Endothelial cell of umbilical vein (primary cell): ENCODE data around the gene ARSJ. TPM values are rescaled to one million over a fixed set of nuclear protein-coding genes. Genes with fewer than 3 reads are reported as not detected.
"Not testable (repeated sequence)": the region's sequence is repeated elsewhere in the genome, so short reads cannot be mapped to it uniquely, and the experiment has no call there.

Experiments
- BruUV-seq: library from RNA; stranded (reverse); fragments of 400-500 nt; replicated peaks from 2 replicates; lab custom pipeline; 2021; lab: Mats Ljungman, UMichigan
- CTCF ChIA-PET: fragments of 300-600, 350-600 bp; sonication (Branson Sonifier 250); formaldehyde crosslinking; loops from one replicate; lab custom pipeline; 2021; ENCODE audit warnings: antibody characterized with exemption, inconsistent platforms; lab: Charles Lee
- POLR2A ChIA-PET: fragments of 300-600, 350-600 bp; sonication (Branson Sonifier 250); formaldehyde crosslinking; loops from one replicate; lab custom pipeline; 2021; ENCODE audit warnings: antibody characterized with exemption, inconsistent platforms; lab: Charles Lee
- DNase-seq: peaks from one replicate; pipeline ENCODE4 v3.0.0-alpha.2; 2011; ENCODE audit warnings: low read depth, low spot score
- FAIRE-seq: peaks from 2 replicates; lab custom pipeline; 2011; peaks lifted over from hg19 to GRCh38; lab: Jason Lieb, UNC
- H2AFZ ChIP-seq: 2 replicates; pipeline ENCODE4 v1.6.0; 2012; ENCODE audit warnings: low read depth, low read length, control low read depth, inconsistent platforms
- H3K27ac ChIP-seq: 2 replicates; pipeline ENCODE4 v1.5.1; 2011; ENCODE audit warnings: low read depth, mild to moderate bottlenecking, control low read depth, low read length, moderate library complexity; ENCODE audit not compliant: insufficient read depth
- H3K27me3 ChIP-seq, 2 experiments: 2 replicates each; pipeline versions ENCODE4 v1.6.0 to v1.6.1; 2011; ENCODE audit warnings: low read length in 2 of 2, mixed read lengths in 1 of 2; ENCODE audit not compliant: control insufficient read depth in 2 of 2, insufficient read depth in 2 of 2
- H3K36me3 ChIP-seq, 2 experiments: 2 replicates in 1 of 2; 3 replicates in 1 of 2; pipeline ENCODE4 v1.5.1; 2011; ENCODE audit warnings: low read length in 2 of 2, mild to moderate bottlenecking in 1 of 2, moderate library complexity in 1 of 2; ENCODE audit not compliant: control insufficient read depth in 2 of 2, insufficient read depth in 2 of 2; ENCODE audit errors: extremely low read depth in 1 of 2
- H3K4me1 ChIP-seq: 3 replicates; pipeline ENCODE4 v1.5.1; 2011; ENCODE audit warnings: mild to moderate bottlenecking, low read length; ENCODE audit not compliant: control insufficient read depth, insufficient read depth; ENCODE audit errors: extremely low read depth
- H3K4me2 ChIP-seq: 2 replicates; pipeline ENCODE4 v1.6.1; 2011; ENCODE audit warnings: low read length, control low read depth, mixed read lengths; ENCODE audit not compliant: insufficient read depth
- H3K4me3 ChIP-seq, 3 experiments: fragments of 200-600 bp in 1 of 3; sonication (generic), shearing (Covaris generic) in 1 of 3; replicated peaks in 1 of 3; 2 replicates each; pipeline ENCODE4 v1.5.1; 2011 to 2016; ENCODE audit warnings: control low read depth in 3 of 3, low read length in 3 of 3, mild to moderate bottlenecking in 2 of 3, inconsistent platforms in 1 of 3, low read depth in 1 of 3, moderate library complexity in 1 of 3; ENCODE audit not compliant: insufficient read depth in 1 of 3
- H3K79me2 ChIP-seq: 2 replicates; pipeline ENCODE4 v1.6.0; 2012; ENCODE audit warnings: low read length, inconsistent platforms; ENCODE audit not compliant: control insufficient read depth, insufficient read depth
- H3K9ac ChIP-seq: replicated peaks from 2 replicates; pipeline ENCODE3; 2011; ENCODE audit warnings: low read length, control low read depth; ENCODE audit not compliant: insufficient read depth; ENCODE audit errors: extremely low read depth
- H3K9me1 ChIP-seq: replicated peaks from 3 replicates; pipeline ENCODE4 v1.6.0; 2011; ENCODE audit warnings: mild to moderate bottlenecking, low read length; ENCODE audit not compliant: control insufficient read depth, insufficient read depth; ENCODE audit errors: extremely low read depth
- H3K9me3 ChIP-seq: replicated peaks from 2 replicates; pipeline ENCODE4 v1.5.1; 2012; ENCODE audit warnings: low read length, inconsistent platforms; ENCODE audit not compliant: control insufficient read depth, insufficient read depth
- H4K20me1 ChIP-seq: replicated peaks from 2 replicates; pipeline ENCODE3; 2011; ENCODE audit warnings: mild to moderate bottlenecking, low read length; ENCODE audit not compliant: control insufficient read depth, insufficient read depth; ENCODE audit errors: extremely low read depth
- EZH2 ChIP-seq: IDR thresholded peaks from 2 replicates; pipeline ENCODE4 v1.6.1; 2012; ENCODE audit warnings: borderline replicate concordance, low read depth, mild to moderate bottlenecking, moderate library complexity, low read length, inconsistent platforms; ENCODE audit not compliant: severe bottlenecking
- FOS ChIP-seq: IDR thresholded peaks from 2 replicates; pipeline ENCODE4 v1.6.1; 2011; ENCODE audit warnings: mild to moderate bottlenecking, low read length, moderate library complexity, borderline replicate concordance; ENCODE audit not compliant: insufficient read depth
- GATA2 ChIP-seq: IDR thresholded peaks from 2 replicates; pipeline ENCODE4 v1.7.0; 2011; ENCODE audit warnings: low read depth, mild to moderate bottlenecking, moderate library complexity, mixed read lengths, low read length; ENCODE audit not compliant: insufficient read length, insufficient read depth
- JUN ChIP-seq: IDR thresholded peaks from 2 replicates; pipeline ENCODE4 v1.6.1; 2011; ENCODE audit warnings: borderline replicate concordance, low read depth; ENCODE audit not compliant: insufficient read length, insufficient read depth
- MYC ChIP-seq: IDR thresholded peaks from one replicate; pipeline ENCODE4 v1.6.1; 2011; ENCODE audit warnings: mild to moderate bottlenecking, low read depth, low read length
- POLR2A ChIP-seq: IDR thresholded peaks from 2 replicates; pipeline ENCODE4 v1.6.1; 2012; ENCODE audit warnings: low read depth, mild to moderate bottlenecking, control low read depth, low read length
- POLR2AphosphoS5 ChIP-seq: IDR thresholded peaks from 2 replicates; pipeline ENCODE4 v1.6.1; 2012; ENCODE audit warnings: low read depth, mild to moderate bottlenecking, control low read depth, low read length, moderate library complexity; ENCODE audit not compliant: insufficient read depth
- dilution Hi-C: fragments of 300-500 bp; cut with MboI; formaldehyde crosslinking; loops from one replicate; pipeline ENCODE4 v1.15.0; 2019; ENCODE audit warnings: low sequenced_read_pairs; ENCODE audit not compliant: extremely low pct_ligation_motif_present
- intact Hi-C: fragments of 100-400 bp; cut with micrococcal nuclease; formaldehyde crosslinking; loops from one replicate; pipeline ENCODE4 v1.10.0; 2022
- polyA plus RNA-seq, 4 experiments: library from polyadenylated mRNA; depleted of rRNA in 3 of 4; stranded (reverse) in 3 of 4; unstranded in 1 of 4; fragments of >200 nt; gene quantifications; 2 replicates each; pipeline versions ENCODE4 v1.2.1 to v1.2.3, GENCODE V29; 2011 to 2012; ENCODE audit warnings: missing spikeins in 1 of 4
- total RNA-seq: library from RNA; stranded (reverse); gene quantifications from 2 replicates; pipeline ENCODE4 v1.2.3, GENCODE V29; 2021
- TF ChIP-seq, protein P1 (sequence below): IDR thresholded peaks from 2 replicates; pipeline ENCODE4 v1.6.1; 2011; ENCODE audit not compliant: insufficient read depth, insufficient read length
- TF ChIP-seq, protein P2 (sequence below), 2 donors: IDR thresholded peaks; 1 replicate in 1 of 2; 2 replicates in 1 of 2; pipeline ENCODE4 v1.5.1; 2011; ENCODE audit warnings: low read length in 2 of 2, mild to moderate bottlenecking in 2 of 2, moderate library complexity in 2 of 2, control low read depth in 1 of 2, inconsistent platforms in 1 of 2, low read depth in 1 of 2; ENCODE audit not compliant: insufficient read depth in 1 of 2; ENCODE audit errors: extremely low read depth in 1 of 2

Gene ARSJ
- total and polyA plus RNA-seq, 2 donors (not counting 3 experiments of a cell fraction or from before 2014, with no cell fraction given), result 21.9 to 50.0 TPM

DNA sequence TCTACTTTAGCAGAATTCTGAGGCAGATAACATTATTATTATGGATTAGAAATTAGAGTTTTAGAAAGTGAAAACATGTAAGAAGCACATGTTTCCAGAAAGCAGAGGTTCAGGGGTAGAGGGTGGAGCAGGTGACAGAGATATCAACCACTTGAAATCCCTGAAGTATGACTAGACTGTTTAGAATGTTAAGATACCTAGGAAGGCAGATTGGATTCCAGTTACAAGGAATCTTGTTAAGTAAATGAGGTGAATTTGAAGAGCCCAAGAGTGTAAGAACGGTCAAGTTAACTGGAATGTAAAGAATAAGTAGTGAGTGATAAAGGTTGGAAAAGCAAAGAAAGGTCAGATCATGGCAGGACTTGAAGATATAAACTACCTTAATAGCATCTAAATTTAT lies 37.6 kb downstream of the ARSJ start:
- no peak overlapping the region for H3K4me2 ChIP-seq
- no peaks in the 10 kb centered on the region for H3K9me1 ChIP-seq
- no peaks in the 10 kb centered on the region for H3K36me3 ChIP-seq
- H3K4me3 ChIP-seq, result no peak overlapping the region
- DNase-seq (no peak), FAIRE-seq (no peak)
- H3K27ac ChIP-seq, result no peak overlapping the region
- dilution Hi-C loops (no loop called here), intact Hi-C loops (no loop called here)
- CTCF ChIA-PET, result no interaction called here
- H3K4me1 ChIP-seq, result peaks cover 12% of the 10 kb centered on the region
- POLR2A ChIA-PET, result no interaction called here
- no peak overlapping the region for H3K9ac ChIP-seq
- H3K27me3 ChIP-seq, result no peaks in the 10 kb centered on the region
- no peaks in the 10 kb centered on the region for H3K9me3 ChIP-seq
- TF ChIP-seq GATA2, result no peak
- TF ChIP-seq POLR2A, result no peak
- no peak for TF ChIP-seq JUN
- TF ChIP-seq FOS, result no peak
- TF ChIP-seq, protein P1, sequence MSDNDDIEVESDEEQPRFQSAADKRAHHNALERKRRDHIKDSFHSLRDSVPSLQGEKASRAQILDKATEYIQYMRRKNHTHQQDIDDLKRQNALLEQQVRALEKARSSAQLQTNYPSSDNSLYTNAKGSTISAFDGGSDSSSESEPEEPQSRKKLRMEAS, result no peak
- TF ChIP-seq EZH2, result no peak
- TF ChIP-seq, protein P2, sequence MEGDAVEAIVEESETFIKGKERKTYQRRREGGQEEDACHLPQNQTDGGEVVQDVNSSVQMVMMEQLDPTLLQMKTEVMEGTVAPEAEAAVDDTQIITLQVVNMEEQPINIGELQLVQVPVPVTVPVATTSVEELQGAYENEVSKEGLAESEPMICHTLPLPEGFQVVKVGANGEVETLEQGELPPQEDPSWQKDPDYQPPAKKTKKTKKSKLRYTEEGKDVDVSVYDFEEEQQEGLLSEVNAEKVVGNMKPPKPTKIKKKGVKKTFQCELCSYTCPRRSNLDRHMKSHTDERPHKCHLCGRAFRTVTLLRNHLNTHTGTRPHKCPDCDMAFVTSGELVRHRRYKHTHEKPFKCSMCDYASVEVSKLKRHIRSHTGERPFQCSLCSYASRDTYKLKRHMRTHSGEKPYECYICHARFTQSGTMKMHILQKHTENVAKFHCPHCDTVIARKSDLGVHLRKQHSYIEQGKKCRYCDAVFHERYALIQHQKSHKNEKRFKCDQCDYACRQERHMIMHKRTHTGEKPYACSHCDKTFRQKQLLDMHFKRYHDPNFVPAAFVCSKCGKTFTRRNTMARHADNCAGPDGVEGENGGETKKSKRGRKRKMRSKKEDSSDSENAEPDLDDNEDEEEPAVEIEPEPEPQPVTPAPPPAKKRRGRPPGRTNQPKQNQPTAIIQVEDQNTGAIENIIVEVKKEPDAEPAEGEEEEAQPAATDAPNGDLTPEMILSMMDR (IDR thresholded peaks at IDR 0.05; ENCODE audit: extremely low read depth in 1 of 2, insufficient read depth in 1 of 2, low read depth in 1 of 2, low read length in 2 of 2), result no peak
- TF ChIP-seq POLR2AphosphoS5, result no peak
- no peak for TF ChIP-seq MYC
- no TSS peak for BruUV-seq
- H2AFZ ChIP-seq, result no peak overlapping the region
- no peaks in the 10 kb centered on the region for H4K20me1 ChIP-seq
- peaks cover 80% of the 10 kb centered on the region for H3K79me2 ChIP-seq

DNA sequence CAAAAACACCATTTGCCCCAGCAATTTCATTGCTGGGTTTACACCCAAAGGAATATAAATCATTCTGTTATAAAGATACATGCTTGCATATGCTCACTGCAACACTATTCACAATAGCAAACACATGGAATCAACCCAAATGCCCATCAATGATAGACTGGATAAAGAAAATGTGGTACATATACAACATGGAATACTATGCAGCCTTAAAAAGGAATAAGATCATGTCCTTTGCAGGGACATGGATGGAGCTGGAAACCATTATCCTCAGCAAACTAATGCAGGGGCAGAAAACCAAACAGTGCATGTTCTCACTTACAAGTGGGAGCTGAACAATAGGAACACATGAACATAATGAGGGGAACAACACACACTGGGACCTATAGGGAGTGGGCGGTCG lies 39.3 kb downstream of the ARSJ start:
- H3K9me3 ChIP-seq, H3K27me3 ChIP-seq, H4K20me1 ChIP-seq, H3K36me3 ChIP-seq, intact Hi-C loops, H3K4me3 ChIP-seq, FAIRE-seq, CTCF ChIA-PET, H3K4me1 ChIP-seq, H3K9me1 ChIP-seq, BruUV-seq, H2AFZ ChIP-seq, H3K27ac ChIP-seq, H3K4me2 ChIP-seq, H3K9ac ChIP-seq, DNase-seq, POLR2A ChIA-PET, dilution Hi-C loops: not testable (repeated sequence)
- H3K79me2 ChIP-seq, result peaks cover 85% of the 10 kb centered on the region
